Neural cell (in vitro differentiated cells): ENCODE data around the gene STIM1. TPM values are rescaled to one million over a fixed set of nuclear protein-coding genes. Genes with fewer than 3 reads are reported as not detected.
"Not testable (repeated sequence)": the region's sequence is repeated elsewhere in the genome, so short reads cannot be mapped to it uniquely, and the experiment has no call there.

Experiments
- H2AFZ ChIP-seq: fragments of 200-600, 300-800 bp; sonication (generic), shearing (Covaris generic); 2 replicates; pipeline ENCODE4 v1.6.0; 2014; ENCODE audit warnings: low read depth, mild to moderate bottlenecking, antibody characterized with exemption, low read length, moderate library complexity
- H3F3A ChIP-seq: fragments of 200-600 bp; shearing (Covaris generic); 2 replicates; pipeline ENCODE4 v1.6.1; 2016; ENCODE audit warnings: mild to moderate bottlenecking, moderate library complexity, mixed read lengths, antibody characterized with exemption, low read length; ENCODE audit not compliant: insufficient read depth, poor library complexity, severe bottlenecking
- H3K27ac ChIP-seq: fragments of 200-600, 300-800 bp; sonication (generic), shearing (Covaris generic); 2 replicates; pipeline ENCODE4 v1.5.1; 2014; ENCODE audit warnings: mild to moderate bottlenecking, low read length, moderate library complexity
- H3K27me3 ChIP-seq: fragments of 300-800, 200-600 bp; sonication (generic), shearing (Covaris generic); 2 replicates; pipeline ENCODE4 v1.6.0; 2014; ENCODE audit warnings: mild to moderate bottlenecking, low read depth, low read length, moderate library complexity; ENCODE audit not compliant: insufficient read depth
- H3K36me3 ChIP-seq: fragments of 300-800, 200-600 bp; sonication (generic), shearing (Covaris generic); 2 replicates; pipeline ENCODE4 v1.5.1; 2014; ENCODE audit warnings: mild to moderate bottlenecking, antibody characterized with exemption, low read length, moderate library complexity; ENCODE audit not compliant: insufficient read depth
- H3K4me2 ChIP-seq: fragments of 300-800, 200-600 bp; sonication (generic), shearing (Covaris generic); 2 replicates; pipeline ENCODE4 v1.6.0; 2014; ENCODE audit warnings: mild to moderate bottlenecking, low read length
- H3K4me3 ChIP-seq: fragments of 300-800, 200-600 bp; sonication (generic), shearing (Covaris generic); 2 replicates; pipeline ENCODE4 v1.5.1; 2014; ENCODE audit warnings: mild to moderate bottlenecking, low read length, moderate library complexity
- H3K79me2 ChIP-seq: fragments of 200-600 bp; shearing (Covaris generic); replicated peaks from 2 replicates; pipeline ENCODE4 v1.6.0; 2014; ENCODE audit warnings: mild to moderate bottlenecking, low read length, moderate library complexity; ENCODE audit not compliant: insufficient read depth
- H3K9ac ChIP-seq: fragments of 300-800, 200-600 bp; sonication (generic), shearing (Covaris generic); 2 replicates; pipeline ENCODE4 v1.6.1; 2016; ENCODE audit warnings: mild to moderate bottlenecking, low read length, mixed read lengths
- H3K9me2 ChIP-seq: fragments of 200-600 bp; shearing (Covaris generic); 2 replicates; pipeline ENCODE4 v1.6.1; 2016; ENCODE audit warnings: mild to moderate bottlenecking, low read length, mixed read lengths; ENCODE audit not compliant: insufficient read depth
- H3K9me3 ChIP-seq: fragments of 200-600, 300-800 bp; sonication (generic), shearing (Covaris generic); 2 replicates; pipeline ENCODE4 v1.6.1; 2016; ENCODE audit warnings: mild to moderate bottlenecking, mixed run types, low read length, moderate library complexity, mixed read lengths
- H4K20me1 ChIP-seq: fragments of 200-600 bp; shearing (Covaris generic); 2 replicates; pipeline ENCODE4 v1.6.1; 2016; ENCODE audit warnings: mild to moderate bottlenecking, mixed run types; ENCODE audit not compliant: insufficient read depth
- CTCF ChIP-seq: fragments of 450-650 bp; IDR thresholded peaks from 2 replicates; pipeline ENCODE4 v1.5.1; 2014; ENCODE audit warnings: antibody characterized with exemption, mild to moderate bottlenecking, moderate library complexity; ENCODE audit not compliant: poor library complexity, severe bottlenecking
- EP300 ChIP-seq: fragments of 450-650 bp; conservative IDR thresholded peaks from 2 replicates; pipeline ENCODE4 v1.6.1; 2014; ENCODE audit warnings: antibody characterized with exemption, mild to moderate bottlenecking, moderate library complexity; ENCODE audit not compliant: poor library complexity, severe bottlenecking
- EZH2 ChIP-seq: fragments of 200-600, 300-800 bp; shearing (Covaris generic), sonication (generic); IDR thresholded peaks from 2 replicates; pipeline ENCODE4 v1.6.1; 2014; ENCODE audit warnings: antibody characterized with exemption, low read length, borderline replicate concordance, mild to moderate bottlenecking; ENCODE audit not compliant: insufficient read depth, poor library complexity, severe bottlenecking
- MXI1 ChIP-seq: fragments of 450-650 bp; conservative IDR thresholded peaks from 2 replicates; pipeline ENCODE4 v1.6.1; 2014; ENCODE audit warnings: antibody characterized with exemption, mild to moderate bottlenecking; ENCODE audit not compliant: poor library complexity, severe bottlenecking
- POLR2AphosphoS5 ChIP-seq: IDR thresholded peaks from 2 replicates; pipeline ENCODE4 v1.6.1; 2012
- RAD21 ChIP-seq: fragments of 450-650 bp; conservative IDR thresholded peaks from 2 replicates; pipeline ENCODE4 v1.6.1; 2014; ENCODE audit warnings: antibody characterized with exemption, mild to moderate bottlenecking, moderate library complexity
- SMC3 ChIP-seq: fragments of 450-650 bp; conservative IDR thresholded peaks from 2 replicates; pipeline ENCODE4 v1.6.1; 2014; ENCODE audit warnings: antibody characterized with exemption, mild to moderate bottlenecking, moderate library complexity; ENCODE audit not compliant: poor library complexity
- TAF1 ChIP-seq: IDR thresholded peaks from 2 replicates; pipeline ENCODE4 v1.6.1; 2012; ENCODE audit warnings: low read depth
- polyA plus RNA-seq: library from polyadenylated mRNA; depleted of rRNA; stranded (reverse); fragments of >200 nt; gene quantifications from 2 replicates; pipeline ENCODE4 v1.2.3, GENCODE V29; 2014
- TF ChIP-seq, protein P1 (sequence below): IDR thresholded peaks from 2 replicates; pipeline ENCODE4 v1.6.1; 2012; ENCODE audit warnings: borderline replicate concordance

Gene STIM1
- polyA plus RNA-seq, 1 donor from 2014 or later = 14.5 TPM

DNA sequence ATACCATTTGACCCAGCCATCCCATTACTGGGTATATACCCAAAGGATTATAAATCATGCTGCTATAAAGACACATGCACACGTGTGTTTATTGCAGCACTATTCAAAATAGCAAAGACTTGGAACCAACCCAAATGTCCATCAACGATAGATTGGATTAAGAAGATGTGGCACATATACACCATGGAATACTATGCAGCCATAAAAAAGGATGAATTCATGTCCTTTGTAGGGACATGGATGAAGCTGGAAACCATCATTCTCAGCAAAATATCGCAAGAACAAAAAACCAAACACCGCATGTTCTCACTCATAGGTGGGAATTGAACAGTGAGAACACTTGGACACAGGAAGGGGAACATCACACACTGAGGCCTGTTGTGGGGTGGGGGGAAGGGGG, 197.7 kb downstream of the STIM1 start:
- not testable (repeated sequence) for H3K4me2 ChIP-seq, H3K9ac ChIP-seq, H3K9me2 ChIP-seq, H3K36me3 ChIP-seq, H3K27me3 ChIP-seq, H3K4me3 ChIP-seq, H3K9me3 ChIP-seq, H3K27ac ChIP-seq, H3K79me2 ChIP-seq, H4K20me1 ChIP-seq, H3F3A ChIP-seq, H2AFZ ChIP-seq

DNA sequence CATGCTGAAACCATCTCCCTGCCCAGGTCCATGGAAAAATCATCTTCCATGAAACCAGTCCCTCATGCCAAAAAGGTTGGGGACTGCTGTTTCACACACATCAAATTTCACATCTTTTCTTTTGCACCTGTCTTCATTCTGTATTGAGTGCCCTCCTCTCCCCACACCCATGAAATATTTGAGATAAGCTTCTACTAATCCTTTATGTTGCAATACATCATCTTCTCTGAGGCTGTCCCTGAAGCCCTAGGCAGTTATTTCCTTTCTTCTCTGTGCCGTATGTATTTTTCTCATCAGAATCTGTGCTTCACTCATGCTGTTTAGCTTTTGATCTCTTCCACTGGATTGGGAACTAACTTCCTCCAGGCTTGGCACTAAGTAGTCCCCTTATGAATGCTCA, 199.2 kb downstream of the STIM1 start:
- Histone ChIP-seq H3F3A (no peaks in the 10 kb centered on the region), H3K4me2 (no peak overlapping the region), H3K4me3 (no peak overlapping the region), H3K9me3 (no peaks in the 10 kb centered on the region), H2AFZ (no peak overlapping the region), H3K27me3 (no peaks in the 10 kb centered on the region), H3K9ac (no peak overlapping the region), H3K9me2 (no peaks in the 10 kb centered on the region), H3K79me2 (no peaks in the 10 kb centered on the region), H3K27ac (no peak overlapping the region), H4K20me1 (no peaks in the 10 kb centered on the region), H3K36me3 (no peaks in the 10 kb centered on the region)
- TF ChIP-seq EP300 (no peak), POLR2AphosphoS5 (no peak), EZH2 (no peak), SMC3 (no peak), RAD21 (no peak), MXI1 (no peak)
- TF ChIP-seq, protein P1, sequence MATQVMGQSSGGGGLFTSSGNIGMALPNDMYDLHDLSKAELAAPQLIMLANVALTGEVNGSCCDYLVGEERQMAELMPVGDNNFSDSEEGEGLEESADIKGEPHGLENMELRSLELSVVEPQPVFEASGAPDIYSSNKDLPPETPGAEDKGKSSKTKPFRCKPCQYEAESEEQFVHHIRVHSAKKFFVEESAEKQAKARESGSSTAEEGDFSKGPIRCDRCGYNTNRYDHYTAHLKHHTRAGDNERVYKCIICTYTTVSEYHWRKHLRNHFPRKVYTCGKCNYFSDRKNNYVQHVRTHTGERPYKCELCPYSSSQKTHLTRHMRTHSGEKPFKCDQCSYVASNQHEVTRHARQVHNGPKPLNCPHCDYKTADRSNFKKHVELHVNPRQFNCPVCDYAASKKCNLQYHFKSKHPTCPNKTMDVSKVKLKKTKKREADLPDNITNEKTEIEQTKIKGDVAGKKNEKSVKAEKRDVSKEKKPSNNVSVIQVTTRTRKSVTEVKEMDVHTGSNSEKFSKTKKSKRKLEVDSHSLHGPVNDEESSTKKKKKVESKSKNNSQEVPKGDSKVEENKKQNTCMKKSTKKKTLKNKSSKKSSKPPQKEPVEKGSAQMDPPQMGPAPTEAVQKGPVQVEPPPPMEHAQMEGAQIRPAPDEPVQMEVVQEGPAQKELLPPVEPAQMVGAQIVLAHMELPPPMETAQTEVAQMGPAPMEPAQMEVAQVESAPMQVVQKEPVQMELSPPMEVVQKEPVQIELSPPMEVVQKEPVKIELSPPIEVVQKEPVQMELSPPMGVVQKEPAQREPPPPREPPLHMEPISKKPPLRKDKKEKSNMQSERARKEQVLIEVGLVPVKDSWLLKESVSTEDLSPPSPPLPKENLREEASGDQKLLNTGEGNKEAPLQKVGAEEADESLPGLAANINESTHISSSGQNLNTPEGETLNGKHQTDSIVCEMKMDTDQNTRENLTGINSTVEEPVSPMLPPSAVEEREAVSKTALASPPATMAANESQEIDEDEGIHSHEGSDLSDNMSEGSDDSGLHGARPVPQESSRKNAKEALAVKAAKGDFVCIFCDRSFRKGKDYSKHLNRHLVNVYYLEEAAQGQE = no peak

GRCh38 chr11:4059424-4059823, 204.0 kb downstream of the STIM1 start:
- Histone ChIP-seq H3K9me3 (no peaks in the 10 kb centered on the region), H3K4me3 (no peak overlapping the region), H3K27ac (no peak overlapping the region), H3K27me3 (no peaks in the 10 kb centered on the region), H3K79me2 (no peaks in the 10 kb centered on the region), H4K20me1 (no peaks in the 10 kb centered on the region), H3K9ac (no peak overlapping the region), H3K4me2 (no peak overlapping the region), H3K36me3 (no peaks in the 10 kb centered on the region), H2AFZ (no peak overlapping the region), H3K9me2 (no peaks in the 10 kb centered on the region), H3F3A (no peaks in the 10 kb centered on the region)
- TF ChIP-seq SMC3 = no peak
- no peak for TF ChIP-seq TAF1
- TF ChIP-seq, protein P1 = no peak
- no peak for TF ChIP-seq RAD21
- TF ChIP-seq CTCF = no peak
- TF ChIP-seq EP300 = no peak
